PFSK-1 (cell line): ENCODE measurements around the gene TYMP.

Experiments used
- POLR2AphosphoS5 ChIP-seq: IDR thresholded peaks from 2 replicates; pipeline ENCODE4 v1.6.1; 2012; ENCODE audit warnings: low read depth, mild to moderate bottlenecking, control low read depth, low read length, moderate library complexity
- REST ChIP-seq, 2 experiments: IDR thresholded peaks; 2 replicates each; pipeline versions ENCODE4 v1.6.1 to v1.8.0; 2011 to 2012; ENCODE audit warnings: low read depth in 2 of 2, low read length in 2 of 2, control low read depth in 1 of 2, inconsistent platforms in 1 of 2, mild to moderate bottlenecking in 1 of 2, moderate library complexity in 1 of 2; ENCODE audit not compliant: insufficient read depth in 1 of 2

- TF ChIP-seq REST (IDR thresholded peaks at IDR 0.05; ENCODE audit: insufficient read depth in 1 of 2, low read depth in 2 of 2, low read length in 2 of 2) (no peak), POLR2AphosphoS5 (no peak)
Observed at GRCh38 chr22:50513175-50513574, 16.6 kb downstream of the TYMP start.
